Measurements from ENCODE around the gene MAOB. TPM values are rescaled to one million over a fixed set of nuclear protein-coding genes. Genes with fewer than 3 reads are reported as not detected.

Gene MAOB
- total and polyA plus RNA-seq, 2 donors (not counting 3 experiments of a cell fraction or from before 2014, with no cell fraction given) = not detected

- Histone ChIP-seq H4K20me1 (replicated peaks; ENCODE audit: control insufficient read depth, extremely low read depth, insufficient read depth, low read length) (no peaks in the 10 kb centered on the region), H3K9ac (replicated peaks; ENCODE audit: extremely low read depth, insufficient read depth, low read length) (no peak overlapping the region), H3K79me2 (ENCODE audit: control insufficient read depth, insufficient read depth, low read length) (no peaks in the 10 kb centered on the region), H3K9me1 (replicated peaks; ENCODE audit: control insufficient read depth, extremely low read depth, insufficient read depth, low read length) (no peaks in the 10 kb centered on the region), H3K4me1 (ENCODE audit: control insufficient read depth, extremely low read depth, insufficient read depth, low read length) (no peaks in the 10 kb centered on the region), H2AFZ (ENCODE audit: low read depth, low read length) (no peak overlapping the region), H3K27ac (ENCODE audit: insufficient read depth, low read depth, low read length) (no peak overlapping the region), H3K9me3 (replicated peaks; ENCODE audit: control insufficient read depth, insufficient read depth, low read length) (no peaks in the 10 kb centered on the region), H3K27me3 (ENCODE audit: control insufficient read depth in 2 of 2, insufficient read depth in 2 of 2, low read length in 2 of 2) (no peaks in the 10 kb centered on the region), H3K4me3 (replicated peaks in 1 of 3; ENCODE audit: insufficient read depth in 1 of 3, low read depth in 1 of 3, low read length in 3 of 3) (no peak overlapping the region), H3K4me2 (ENCODE audit: insufficient read depth, low read length) (no peak overlapping the region), H3K36me3 (ENCODE audit: control insufficient read depth in 2 of 2, extremely low read depth in 1 of 2, insufficient read depth in 2 of 2, low read length in 2 of 2) (no peaks in the 10 kb centered on the region)
- CTCF ChIA-PET = no interaction called here
- DNase-seq (ENCODE audit: low read depth, low spot score) (no peak), FAIRE-seq (no peak)
- no peak for TF ChIP-seq POLR2AphosphoS5 (IDR thresholded peaks at IDR 0.05; ENCODE audit: insufficient read depth, low read depth, low read length)
- TF ChIP-seq EZH2 (IDR thresholded peaks at IDR 0.05; ENCODE audit: borderline replicate concordance, low read depth, low read length, severe bottlenecking) = no peak
- no peak for TF ChIP-seq MYC (IDR thresholded peaks at IDR 0.05; ENCODE audit: low read depth, low read length)
- TF ChIP-seq JUN (IDR thresholded peaks at IDR 0.05; ENCODE audit: borderline replicate concordance, insufficient read depth, insufficient read length, low read depth) = no peak
- no peak for TF ChIP-seq GATA2 (IDR thresholded peaks at IDR 0.05; ENCODE audit: insufficient read depth, insufficient read length, low read depth, low read length)
- TF ChIP-seq MAX (IDR thresholded peaks at IDR 0.05; ENCODE audit: insufficient read depth, insufficient read length) = no peak
- TF ChIP-seq FOS (IDR thresholded peaks at IDR 0.05; ENCODE audit: borderline replicate concordance, insufficient read depth, low read length) = no peak
- TF ChIP-seq CTCF (IDR thresholded peaks at IDR 0.05; ENCODE audit: extremely low read depth in 1 of 2, insufficient read depth in 1 of 2, low read depth in 1 of 2, low read length in 2 of 2) = no peak
- no peak for TF ChIP-seq POLR2A (IDR thresholded peaks at IDR 0.05; ENCODE audit: low read depth, low read length)
- intact Hi-C loops (cut with micrococcal nuclease) = no loop called here
- dilution Hi-C loops (cut with MboI; ENCODE audit: extremely low pct_ligation_motif_present, low sequenced_read_pairs) = no loop called here
- POLR2A ChIA-PET = no interaction called here
- no TSS peak for BruUV-seq (replicated peaks)
Observed at GRCh38 chrX:43718081-43718480, 164.2 kb downstream of the MAOB start.

Data from endothelial cell of umbilical vein (primary cell).